HG03439 (cell line): ENCODE data around the gene HES5.

Experiments used
- ATAC-seq: cut with Tn5 transposase; IDR thresholded peaks from one replicate; pipeline ENCODE4 v1.9.1; 2021; ENCODE audit warnings: mild to moderate bottlenecking, moderate library complexity; ENCODE audit not compliant: unreplicated experiment

HES5 gene

GRCh38 chr1:2502661-2503553 is 27.2 kb downstream of the HES5 start:
- ATAC-seq = no peak

GRCh38 chr1:2502210-2502609 is 27.9 kb downstream of the HES5 start:
- no peak for ATAC-seq

GRCh38 chr1:2501820-2502119 is 28.3 kb downstream of the HES5 start:
- no peak for ATAC-seq

- ATAC-seq = no peak
These were observed 28.8 kb downstream of the HES5 start for GRCh38 chr1:2501041-2501819.

DNA sequence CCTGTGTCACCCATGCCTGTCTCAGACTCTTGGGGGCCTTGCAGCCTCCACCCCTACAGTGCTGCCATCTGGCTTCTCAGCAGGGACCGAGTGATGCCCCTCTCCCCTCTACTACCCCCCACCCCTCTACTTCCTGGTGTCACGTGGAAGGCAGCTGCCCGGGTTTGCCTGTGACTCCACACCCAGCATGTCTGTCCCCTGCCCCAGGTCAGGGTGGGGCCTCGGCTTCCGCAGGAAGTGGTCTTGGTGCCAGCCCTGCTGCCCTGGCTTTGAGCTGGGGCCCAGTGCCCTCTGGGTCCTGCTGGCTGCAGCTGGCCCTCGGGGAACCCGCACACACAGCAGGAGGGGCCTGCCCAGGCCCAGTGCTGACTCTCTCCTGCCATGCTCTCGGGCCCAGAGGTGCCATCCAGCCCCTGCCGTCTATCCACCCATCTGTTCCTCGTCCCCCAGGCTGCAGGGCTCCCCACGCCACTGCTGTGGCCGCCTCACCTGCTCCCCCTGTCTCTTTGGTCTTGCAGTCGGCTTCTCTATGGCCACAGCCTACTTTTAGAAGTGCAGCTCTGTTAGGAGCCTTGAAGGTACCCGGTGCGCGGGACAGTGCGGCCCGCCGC is 30.0 kb downstream of the HES5 start:
- ATAC-seq = no peak

- no peak for ATAC-seq
These were observed 30.8 kb downstream of the HES5 start for GRCh38 chr1:2499260-2499659.

GRCh38 chr1:2498648-2499047 is 31.4 kb downstream of the HES5 start:
- ATAC-seq = no peak

- ATAC-seq = no peak
These were observed 32.2 kb downstream of the HES5 start for GRCh38 chr1:2497891-2498290.

DNA sequence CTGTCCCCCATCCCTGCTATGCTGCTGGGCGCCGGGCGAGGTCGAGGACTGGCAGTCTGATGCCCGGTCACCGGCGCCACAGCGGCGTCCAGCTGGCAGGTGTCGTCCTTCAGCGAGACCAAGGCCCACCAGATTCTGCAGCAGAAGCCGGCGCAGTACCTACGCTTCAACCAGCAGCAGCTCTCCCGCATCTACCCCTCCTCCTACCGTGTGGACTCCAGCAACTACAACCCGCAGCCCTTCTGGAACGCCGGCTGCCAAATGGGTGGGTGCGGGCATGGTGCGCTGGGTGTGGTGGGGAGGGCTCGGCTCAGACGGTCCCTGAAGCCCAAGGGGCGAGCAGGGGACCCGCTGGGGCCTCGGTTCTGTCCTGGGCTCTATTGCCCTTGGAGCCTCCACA is 33.3 kb downstream of the HES5 start:
- no peak for ATAC-seq

DNA sequence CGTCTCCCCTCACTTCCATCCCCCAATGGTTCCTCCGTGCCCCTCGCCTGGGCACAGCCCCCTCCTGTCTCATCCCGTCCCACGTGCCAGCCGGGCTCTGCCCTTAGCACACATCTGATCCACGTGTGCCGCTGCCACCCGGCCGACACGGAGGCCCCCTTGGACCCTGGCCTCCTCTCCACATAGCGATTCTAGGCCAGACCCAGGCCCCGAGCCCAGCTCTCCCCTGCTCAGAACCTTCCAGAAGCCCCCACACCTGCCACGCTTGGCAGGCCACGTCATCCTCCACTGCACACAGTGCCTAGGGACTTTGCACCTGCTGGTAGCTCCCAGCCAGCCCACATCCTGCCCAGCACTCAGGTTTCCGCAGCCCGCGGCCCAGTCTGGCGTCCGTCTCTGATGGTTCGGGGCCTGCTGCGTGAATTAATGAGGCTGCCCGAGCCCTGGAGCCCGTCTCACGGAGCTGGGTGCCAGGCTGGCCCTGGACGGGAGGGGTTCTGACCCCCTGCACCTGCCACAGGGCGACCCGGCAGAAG is 33.9 kb downstream of the HES5 start:
- ATAC-seq = no peak

DNA sequence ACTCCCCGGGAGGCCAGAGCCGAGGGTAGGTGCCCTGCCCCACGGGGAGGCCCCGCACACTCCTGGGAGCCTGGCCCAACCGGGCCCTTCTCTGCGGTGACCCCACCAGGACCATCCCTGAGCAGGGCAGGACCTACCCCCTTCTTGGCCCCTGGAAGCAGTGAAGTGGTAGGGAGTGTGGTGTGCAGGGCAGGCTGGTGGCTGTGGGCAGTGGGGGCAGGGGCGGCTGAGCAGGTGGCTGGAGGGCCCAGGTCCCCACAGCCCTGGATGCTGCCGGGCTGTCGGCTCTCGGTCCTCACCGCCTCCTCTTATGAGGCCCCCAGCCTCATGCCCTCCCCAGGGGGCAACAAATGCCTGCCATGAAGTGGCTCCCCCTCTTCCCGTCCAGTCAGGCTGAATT is 34.5 kb downstream of the HES5 start:
- no peak for ATAC-seq

DNA sequence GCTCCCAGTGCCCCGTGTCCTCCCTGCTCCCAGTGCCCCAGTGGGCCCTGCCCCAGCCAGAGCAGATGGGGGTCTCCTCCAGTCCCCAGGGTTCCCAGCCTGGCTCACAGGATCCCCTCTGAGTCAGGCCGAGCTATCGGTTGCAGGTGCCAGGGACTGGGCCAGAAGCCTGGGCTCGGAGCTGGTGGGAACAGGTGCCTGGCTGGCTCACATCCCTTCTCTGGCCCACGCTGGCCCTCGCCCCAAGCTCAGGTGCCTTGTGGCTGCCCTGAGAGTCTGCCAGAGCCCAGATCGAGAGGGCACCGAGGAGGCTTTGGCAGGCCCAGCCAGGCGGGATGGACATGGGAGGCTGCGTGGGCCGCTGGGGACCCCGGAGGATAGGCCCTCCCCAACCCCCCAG is 35.0 kb downstream of the HES5 start:
- no peak for ATAC-seq

DNA sequence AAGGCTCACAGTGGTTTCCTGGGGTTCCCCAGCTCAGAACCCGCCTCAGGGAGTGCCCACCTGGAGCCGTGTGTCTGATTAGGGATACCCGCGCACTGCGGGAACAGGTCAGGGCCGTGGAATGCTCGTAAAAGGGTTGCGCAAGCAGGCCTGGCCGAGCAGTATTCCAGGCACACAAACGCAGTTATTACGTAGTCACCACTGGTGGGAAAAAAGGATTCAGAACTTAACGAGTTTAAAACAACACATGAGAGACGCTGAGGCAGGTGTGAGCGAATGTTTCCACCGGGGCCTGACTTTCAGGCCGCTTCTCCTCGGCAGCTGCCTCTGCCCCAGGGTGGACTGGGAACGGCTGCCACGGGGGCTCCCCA is 35.8 kb downstream of the HES5 start:
- no peak for ATAC-seq

- no peak for ATAC-seq
These were observed 36.3 kb downstream of the HES5 start for GRCh38 chr1:2493691-2494322.

GRCh38 chr1:2493218-2493617 is 36.8 kb downstream of the HES5 start:
- no peak for ATAC-seq

- no peak for ATAC-seq
These were observed 38.0 kb downstream of the HES5 start for GRCh38 chr1:2492091-2492490.

DNA sequence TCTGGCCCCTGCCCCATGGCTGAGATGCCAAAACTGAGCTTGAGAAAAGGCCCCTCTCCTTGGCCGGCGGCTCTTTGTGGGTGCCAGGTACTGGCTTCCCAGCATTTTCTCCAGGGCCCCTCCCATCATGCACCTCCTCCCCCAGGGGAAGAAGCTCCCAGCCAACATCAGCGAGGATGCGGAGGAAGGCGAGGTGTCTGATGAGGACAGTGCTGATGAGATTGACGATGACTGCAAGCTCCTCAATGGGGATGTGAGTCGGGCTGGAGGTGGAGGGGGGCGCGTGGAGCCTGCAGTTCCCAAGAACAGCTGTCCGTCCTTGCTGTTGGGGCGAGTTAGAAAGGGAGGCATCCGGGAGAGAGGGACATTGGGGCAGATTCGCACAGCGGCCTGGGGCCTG is 40.4 kb downstream of the HES5 start:
- no peak for ATAC-seq

GRCh38 chr1:2488688-2489087 is 41.4 kb downstream of the HES5 start:
- ATAC-seq = no peak

DNA sequence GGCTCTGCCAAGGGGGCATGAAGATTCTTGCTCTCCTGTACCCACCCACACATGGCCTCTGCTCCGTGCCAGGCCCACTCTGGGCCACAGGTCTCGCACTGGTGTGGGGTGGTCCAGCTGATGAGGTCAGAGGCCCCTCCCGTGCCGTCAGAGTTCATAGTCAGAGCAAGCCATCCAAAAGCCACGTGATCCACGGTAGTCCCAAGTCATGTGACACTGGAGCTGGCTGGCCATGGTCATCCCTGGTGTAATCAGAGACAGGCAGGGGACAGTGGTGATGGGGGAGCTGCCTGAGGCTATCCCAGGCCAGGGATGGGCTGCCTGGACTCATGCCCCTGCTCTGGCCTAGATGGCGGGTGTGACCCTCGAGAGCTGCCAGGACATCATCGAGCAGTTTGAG is 43.5 kb downstream of the HES5 start:
- no peak for ATAC-seq

DNA sequence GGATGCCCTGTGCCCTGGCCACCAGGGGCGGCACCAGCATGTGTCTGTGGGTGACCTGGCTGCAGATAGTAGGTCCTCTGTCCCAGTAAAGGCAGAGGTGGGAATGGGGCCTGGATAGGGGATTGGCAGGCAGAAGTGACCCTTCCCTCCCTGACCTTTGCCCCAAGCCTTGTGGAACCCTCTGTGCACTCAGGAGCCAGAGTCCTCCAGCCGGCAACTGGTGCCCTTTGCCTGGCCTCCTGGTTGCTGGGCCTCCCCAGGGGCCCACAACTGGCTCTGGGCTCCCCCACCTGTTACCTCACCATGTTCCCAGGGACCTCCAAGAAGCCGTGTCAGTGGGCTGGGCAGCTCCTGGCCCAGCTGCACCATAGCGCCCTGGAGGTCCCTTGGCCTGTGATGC is 44.0 kb downstream of the HES5 start:
- ATAC-seq = no peak

GRCh38 chr1:2483970-2484369 is 46.1 kb downstream of the HES5 start:
- no peak for ATAC-seq
